Measurements from ENCODE around the gene HNRNPUL1. TPM values are rescaled to one million over a fixed set of nuclear protein-coding genes. Genes with fewer than 3 reads are reported as not detected.
"Not testable (repeated sequence)": the region's sequence is repeated elsewhere in the genome, so short reads cannot be mapped to it uniquely, and the experiment has no call there.

The HNRNPUL1 gene
- total RNA-seq, 1 donor from 2014 or later = 143 TPM

DNA sequence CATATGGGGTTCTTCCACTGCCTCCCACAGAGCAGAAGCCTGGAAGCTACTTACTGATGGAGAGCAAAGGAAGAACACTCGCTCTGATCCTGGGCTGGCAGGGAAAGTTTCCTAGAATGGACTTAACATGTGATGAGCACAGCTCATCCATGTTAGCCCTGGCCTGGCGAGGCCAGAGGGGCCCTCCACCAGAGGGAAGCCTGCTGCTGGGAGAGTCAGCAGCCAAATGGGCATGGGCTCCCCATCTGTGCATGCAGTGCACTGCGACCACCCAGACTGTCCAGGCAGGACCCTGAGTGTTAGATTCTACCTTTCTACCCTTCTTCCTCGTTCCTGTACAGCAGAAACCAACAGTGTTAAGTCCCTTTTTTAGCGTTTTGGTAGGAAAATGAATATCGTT lies 8.9 kb downstream of the HNRNPUL1 start:
- DNase-seq (ENCODE audit: low spot score) = no peak

- DNase-seq (ENCODE audit: low spot score) = no peak
Observed at GRCh38 chr19:41274802-41275201, 10.6 kb downstream of the HNRNPUL1 start.

- DNase-seq (ENCODE audit: low spot score) = no peak
Observed at GRCh38 chr19:41276231-41276630, 12.1 kb downstream of the HNRNPUL1 start.

DNA sequence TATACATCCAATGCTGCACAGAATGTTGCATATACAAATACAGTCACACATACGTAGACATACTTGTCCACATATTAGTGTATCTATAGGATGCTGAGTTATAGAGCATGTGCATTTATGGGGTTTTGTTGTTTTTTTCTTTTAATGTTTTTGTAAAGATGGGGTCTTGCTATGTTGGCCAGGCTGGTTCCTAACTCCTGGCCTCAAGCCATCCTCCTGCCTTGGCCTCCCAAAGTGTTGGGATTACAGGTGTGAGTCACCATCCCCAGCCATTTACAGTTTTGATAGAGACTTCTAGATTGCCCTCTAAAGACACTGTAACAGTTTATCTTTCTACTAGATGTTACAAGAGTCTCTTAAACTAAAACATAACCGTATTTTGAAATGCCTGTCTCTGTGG lies 14.3 kb downstream of the HNRNPUL1 start:
- no peak for DNase-seq (ENCODE audit: low spot score)

DNA sequence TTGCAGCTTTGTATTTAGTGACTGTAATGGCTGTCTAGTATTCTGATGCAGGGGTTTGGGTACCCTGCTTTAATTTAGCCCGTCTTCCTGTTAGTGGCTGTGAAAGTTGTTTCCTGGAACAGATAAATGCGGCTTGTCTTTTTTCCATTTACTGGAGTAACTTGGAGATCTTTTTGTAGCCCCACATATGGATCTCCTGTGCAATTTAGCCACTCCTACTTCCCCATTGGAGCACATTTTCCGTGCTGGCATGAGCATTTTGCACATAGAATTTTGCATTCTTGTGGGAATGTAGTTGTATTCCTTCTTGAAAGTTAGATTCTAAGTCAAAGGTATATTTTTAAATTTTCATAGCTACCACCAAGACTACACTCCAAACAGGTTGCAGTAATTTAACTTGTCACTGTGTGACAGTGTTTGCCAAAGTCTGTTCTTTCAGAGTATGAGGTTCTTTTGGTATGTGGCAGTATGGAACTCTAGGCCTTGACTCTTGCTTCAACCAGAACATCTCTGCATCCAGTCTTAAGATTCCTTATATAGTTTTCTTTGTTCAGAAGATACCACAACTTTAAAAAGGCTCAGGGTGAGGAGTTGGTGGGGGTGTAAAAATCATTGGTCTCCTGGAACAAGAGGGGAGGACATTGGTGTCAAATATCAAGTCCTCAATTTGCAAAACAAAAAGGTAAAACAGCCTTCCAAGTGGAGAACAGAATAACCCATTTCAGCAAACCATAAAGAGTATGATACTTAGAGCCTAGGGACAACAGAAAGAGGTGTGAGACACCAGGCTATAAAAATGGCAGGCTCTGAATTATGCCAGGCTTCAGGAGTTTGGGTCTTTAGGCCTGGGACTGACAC lies 24.7 kb downstream of the HNRNPUL1 start:
- no peak for DNase-seq (ENCODE audit: low spot score)

- not testable (repeated sequence) for DNase-seq (ENCODE audit: low spot score)
Observed at GRCh38 chr19:41289814-41290213, 25.6 kb downstream of the HNRNPUL1 start.

- no peak for DNase-seq (ENCODE audit: low spot score)
Observed at GRCh38 chr19:41294393-41294792, 30.2 kb downstream of the HNRNPUL1 start.

- DNase-seq (ENCODE audit: low spot score) = no peak
Observed at GRCh38 chr19:41295499-41295898, 31.3 kb downstream of the HNRNPUL1 start.

- no peak for DNase-seq (ENCODE audit: low spot score)
Observed at GRCh38 chr19:41296433-41296871, 32.3 kb downstream of the HNRNPUL1 start.

DNA sequence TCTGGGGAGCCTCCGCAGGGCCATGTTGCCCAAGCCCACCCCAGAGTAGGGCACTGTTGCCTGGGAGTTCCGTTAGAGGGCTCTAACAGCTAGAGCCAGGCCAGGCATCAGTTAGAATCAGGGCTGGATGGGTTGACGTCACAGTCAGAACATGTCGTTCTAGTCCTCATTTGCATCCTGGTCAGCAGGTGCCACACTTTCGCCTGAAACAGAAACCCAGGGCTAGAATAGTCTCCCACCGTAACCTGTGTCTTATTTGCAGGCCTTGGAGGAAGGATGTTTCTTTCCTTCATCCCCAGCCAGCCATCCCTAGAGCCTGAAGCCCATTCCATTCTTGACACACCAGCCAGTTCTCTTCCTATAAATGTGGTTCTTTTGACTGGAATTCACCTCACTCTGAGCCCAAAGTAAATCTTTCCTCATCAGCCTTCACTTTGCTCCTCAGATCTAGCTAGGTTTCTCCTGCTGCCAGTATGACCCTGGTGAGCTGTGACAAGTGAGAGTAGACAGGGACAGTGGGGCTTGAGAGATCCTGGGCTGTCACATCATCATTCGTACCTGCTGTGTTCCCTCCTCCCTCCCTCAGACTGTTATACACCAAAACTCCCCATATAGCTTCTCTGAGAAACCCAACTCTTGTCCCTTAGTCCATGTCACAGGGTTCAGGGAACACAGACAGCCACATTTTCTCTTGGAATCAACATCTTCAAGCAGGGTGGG lies 33.6 kb downstream of the HNRNPUL1 start:
- DNase-seq (ENCODE audit: low spot score) = no peak

- no peak for DNase-seq (ENCODE audit: low spot score)
Observed at GRCh38 chr19:41298348-41298964, 34.3 kb downstream of the HNRNPUL1 start.

DNA sequence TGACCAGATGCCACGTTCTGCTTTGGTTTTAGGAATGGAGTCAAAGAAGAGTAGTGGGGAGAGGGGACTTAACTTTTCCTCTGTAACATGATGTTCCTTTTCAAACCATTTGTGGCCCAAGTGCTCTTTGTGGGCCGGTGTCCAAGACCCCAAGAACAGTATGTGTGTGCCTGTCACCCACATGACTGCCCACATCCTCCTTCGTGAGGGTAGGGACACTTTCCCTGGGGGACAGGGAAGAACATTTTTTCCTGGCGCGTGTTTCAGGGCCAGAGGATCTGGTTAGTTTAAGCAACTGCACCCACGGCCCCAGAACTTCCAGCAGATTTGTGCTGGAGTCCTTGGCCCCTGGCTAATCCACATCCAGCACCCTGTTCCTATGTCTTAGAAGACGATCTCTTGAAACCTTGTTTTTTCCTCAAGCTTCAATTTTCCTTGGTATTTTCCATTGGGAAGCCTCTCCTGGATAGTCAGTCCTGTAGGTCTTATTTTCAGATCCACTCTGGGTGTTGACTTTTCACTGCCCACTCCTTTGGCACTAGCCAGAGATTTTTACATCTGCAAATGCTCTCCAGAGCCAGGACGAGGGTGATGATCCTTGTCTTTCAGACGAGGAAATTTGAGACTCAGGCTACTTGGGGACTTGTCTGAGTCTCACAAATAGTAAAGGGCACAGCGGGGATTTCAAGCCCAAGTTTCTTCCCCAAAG lies 35.0 kb downstream of the HNRNPUL1 start:
- no peak for DNase-seq (ENCODE audit: low spot score)

- no peak for DNase-seq (ENCODE audit: low spot score)
Observed at GRCh38 chr19:41299755-41300089, 35.5 kb downstream of the HNRNPUL1 start.

- no peak for DNase-seq (ENCODE audit: low spot score)
Observed at GRCh38 chr19:41300555-41300954, 36.4 kb downstream of the HNRNPUL1 start.

DNA sequence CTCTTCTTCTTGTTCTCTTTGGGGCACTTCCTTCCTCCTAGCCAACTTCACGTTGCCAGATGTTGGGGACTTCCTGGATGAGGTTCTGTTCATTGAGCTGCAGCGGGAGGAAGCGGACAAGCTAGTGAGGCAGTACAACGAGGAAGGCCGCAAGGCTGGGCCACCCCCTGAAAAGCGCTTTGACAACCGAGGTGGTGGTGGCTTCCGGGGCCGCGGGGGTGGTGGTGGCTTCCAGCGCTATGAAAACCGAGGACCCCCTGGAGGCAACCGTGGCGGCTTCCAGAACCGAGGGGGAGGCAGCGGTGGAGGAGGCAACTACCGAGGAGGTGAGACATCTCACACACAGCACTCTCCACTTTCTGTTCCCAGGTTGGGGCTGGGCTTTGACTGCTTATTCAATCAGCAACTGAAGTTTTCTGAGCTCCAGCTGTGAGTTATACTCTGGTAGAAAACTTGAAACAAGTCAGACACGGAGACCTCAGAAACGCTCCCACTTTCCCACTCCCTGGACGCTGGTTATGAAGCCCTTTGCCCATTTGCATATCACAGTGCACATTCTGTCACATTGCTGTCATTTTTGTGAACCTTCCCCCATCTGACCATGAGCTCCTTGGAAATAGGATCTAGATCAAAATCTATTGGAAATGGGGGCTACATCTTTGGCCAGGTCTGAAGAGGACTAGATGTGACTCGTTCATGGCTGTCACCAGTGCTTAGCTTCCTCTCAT lies 38.6 kb downstream of the HNRNPUL1 start:
- DNase-seq (ENCODE audit: low spot score) = no peak

DNA sequence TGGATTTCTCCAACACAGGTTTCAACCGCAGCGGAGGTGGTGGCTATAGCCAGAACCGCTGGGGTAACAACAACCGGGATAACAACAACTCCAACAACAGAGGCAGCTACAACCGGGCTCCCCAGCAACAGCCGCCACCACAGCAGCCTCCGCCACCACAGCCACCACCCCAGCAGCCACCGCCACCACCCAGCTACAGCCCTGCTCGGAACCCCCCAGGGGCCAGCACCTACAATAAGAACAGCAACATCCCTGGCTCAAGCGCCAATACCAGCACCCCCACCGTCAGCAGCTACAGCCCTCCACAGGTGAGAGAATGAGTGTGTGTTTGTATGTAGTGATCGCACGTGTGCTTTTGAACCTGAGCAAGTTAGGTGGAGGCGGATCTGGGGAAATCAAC lies 39.8 kb downstream of the HNRNPUL1 start:
- DNase-seq (ENCODE audit: low spot score) = no peak

GRCh38 chr19:41304706-41305483 lies 40.7 kb downstream of the HNRNPUL1 start:
- DNase-seq (ENCODE audit: low spot score) = no peak

DNA sequence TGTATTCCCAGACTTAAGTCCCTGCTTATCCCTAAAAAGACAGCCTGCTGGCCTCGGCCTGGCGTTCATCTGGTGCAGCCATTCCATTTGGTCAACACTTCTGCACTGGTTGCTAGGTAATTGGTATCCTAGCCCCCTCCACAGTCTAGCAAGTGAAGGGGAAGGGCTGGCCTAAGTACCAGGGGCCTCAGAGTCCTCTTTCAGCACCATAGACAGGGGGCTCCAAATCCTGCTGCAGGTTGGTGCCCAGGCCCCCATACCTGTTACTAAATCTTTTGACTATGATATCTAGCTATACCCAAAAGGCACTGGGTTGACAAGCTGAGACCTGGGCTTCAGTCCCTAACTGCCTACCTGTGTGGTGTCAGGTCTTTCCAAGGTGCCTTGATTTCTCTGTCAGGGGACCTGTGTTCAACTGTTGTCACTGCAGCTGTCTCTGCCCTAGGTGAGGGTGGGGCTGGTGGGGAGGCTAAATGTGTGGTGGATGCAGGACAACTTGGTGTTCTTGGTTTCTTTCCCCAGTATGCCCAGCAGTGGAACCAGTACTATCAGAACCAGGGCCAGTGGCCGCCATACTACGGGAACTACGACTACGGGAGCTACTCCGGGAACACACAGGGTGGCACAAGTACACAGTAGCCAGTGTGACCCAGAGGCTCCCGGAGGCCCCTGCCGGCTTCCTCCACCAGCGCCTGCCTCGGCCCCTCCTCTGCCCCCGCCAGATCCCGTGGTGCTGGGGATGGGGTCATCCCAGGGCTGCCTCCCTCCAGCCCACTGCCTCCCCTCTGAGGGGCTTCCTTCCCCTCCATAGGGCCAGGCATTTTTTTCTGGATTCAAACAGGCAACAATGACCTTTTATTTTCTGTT lies 42.0 kb downstream of the HNRNPUL1 start:
- no peak for DNase-seq (ENCODE audit: low spot score)

Measured in mesenteric fat pad (tissue), 1 donor.